H4 (cell line): ENCODE measurements around the gene GNA12. TPM values are rescaled to one million over a fixed set of nuclear protein-coding genes. Genes with fewer than 3 reads are reported as not detected.

ENCODE experiments used
- DNase-seq: peaks from one replicate; pipeline ENCODE4 v3.0.0-alpha.2; 2015; ENCODE audit warnings: low spot score
- total RNA-seq: library from RNA; depleted of rRNA; stranded (reverse); fragments of >200 nt; shearing (Covaris generic); gene quantifications from 2 replicates; pipeline ENCODE4 v1.2.3, GENCODE V29; 2014

The GNA12 gene
- total RNA-seq, 1 experiment from 2014 or later = 24.4 TPM

DNA sequence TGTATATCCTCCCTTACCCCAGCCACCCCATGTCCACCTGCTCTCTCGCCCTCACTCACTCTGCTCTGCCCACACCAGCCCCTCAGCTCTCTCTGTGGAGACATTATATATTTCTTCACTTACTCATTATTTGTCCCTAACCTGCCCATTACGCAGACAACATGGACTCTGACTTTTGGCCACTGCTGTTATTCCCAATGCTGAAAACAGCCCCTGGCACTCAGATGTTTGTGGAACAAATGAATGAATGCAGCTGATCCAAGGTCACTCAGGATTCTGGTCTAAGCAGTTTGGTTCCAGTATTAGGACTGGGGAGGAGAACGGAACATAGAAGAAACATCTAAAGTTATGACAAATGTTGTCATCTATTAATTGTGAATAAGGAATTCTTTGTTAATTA, 26.7 kb downstream of the GNA12 start:
- no peak for DNase-seq

DNA sequence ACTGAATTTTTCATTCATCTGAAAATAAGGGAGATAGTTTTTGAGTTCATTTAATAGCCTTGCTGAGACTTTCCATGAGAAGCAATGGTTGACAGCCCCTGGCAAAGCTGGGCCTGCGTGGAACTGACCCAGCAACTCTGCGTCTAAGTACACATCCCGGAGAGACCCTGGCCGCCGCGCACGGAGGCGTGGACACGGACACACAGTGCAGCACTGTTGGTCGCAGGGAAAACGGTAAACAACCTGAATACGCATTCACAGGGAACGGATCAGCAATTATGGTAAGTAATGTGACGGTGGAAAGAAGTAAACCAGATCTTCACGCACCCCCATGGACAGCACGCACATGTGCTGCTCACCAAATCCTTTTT, 28.2 kb downstream of the GNA12 start:
- DNase-seq = no peak

- no peak for DNase-seq
Observed at GRCh38 chr7:2814946-2815874, 28.9 kb downstream of the GNA12 start.

GRCh38 chr7:2814186-2814945, 29.7 kb downstream of the GNA12 start:
- no peak for DNase-seq

DNA sequence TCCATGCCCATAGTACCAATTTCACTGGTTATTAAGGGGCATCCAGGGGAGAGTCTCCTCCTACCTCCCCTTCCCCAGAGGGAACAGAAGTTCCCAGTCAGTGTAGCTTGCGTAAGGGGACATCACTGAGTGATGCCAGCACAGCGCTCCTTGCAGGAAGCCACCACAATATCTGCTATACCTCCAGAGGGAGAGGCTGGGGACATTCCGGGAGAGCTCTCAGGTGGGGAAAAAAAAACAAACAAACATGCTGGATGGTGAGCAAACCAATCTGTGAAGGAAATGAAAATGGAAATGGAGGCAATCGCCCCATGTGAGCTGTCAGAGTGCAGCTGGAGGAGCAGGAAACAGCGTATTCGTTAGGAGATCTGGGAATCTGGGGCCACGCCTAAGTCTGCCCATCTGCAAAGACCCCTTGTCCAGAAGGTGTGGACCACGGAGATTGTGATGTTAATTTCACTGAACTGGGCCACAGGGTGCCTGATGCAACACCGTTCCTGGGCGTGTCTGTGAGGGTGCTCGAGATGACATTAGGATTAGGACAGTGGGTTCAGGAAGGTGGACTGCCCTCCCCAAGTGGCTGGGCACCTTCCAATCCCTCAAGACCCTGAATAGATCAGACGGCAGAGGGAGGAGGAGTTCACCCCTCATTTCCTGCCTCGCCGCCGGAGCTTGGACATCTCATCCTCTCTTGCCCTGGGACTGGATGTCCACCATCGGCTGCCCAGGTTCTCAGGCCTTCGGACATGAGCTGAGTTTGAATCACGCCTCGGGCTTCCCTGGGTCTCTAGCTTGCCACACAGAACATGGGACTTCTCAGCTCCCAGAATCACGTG, 30.5 kb downstream of the GNA12 start:
- DNase-seq = no peak

GRCh38 chr7:2812831-2813230, 31.3 kb downstream of the GNA12 start:
- DNase-seq = no peak

DNA sequence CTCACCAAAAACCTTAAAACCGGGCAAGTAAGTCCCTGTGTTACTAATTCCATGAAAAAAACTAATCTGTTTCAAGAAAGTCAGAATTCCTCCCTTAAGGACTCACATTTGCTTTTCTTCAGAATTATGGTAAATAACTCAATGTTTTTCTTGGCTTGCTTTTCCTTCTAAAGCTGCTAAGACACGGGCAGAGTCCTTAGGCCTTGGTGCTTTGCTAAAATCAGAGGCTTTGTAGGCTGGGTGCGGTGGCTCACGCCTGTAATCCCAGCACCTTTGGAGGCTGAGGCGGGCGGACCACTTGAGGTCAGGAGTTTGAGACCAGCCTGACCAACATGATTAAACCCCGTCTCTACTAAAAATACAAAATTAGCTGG, 32.0 kb downstream of the GNA12 start:
- DNase-seq = no peak

DNA sequence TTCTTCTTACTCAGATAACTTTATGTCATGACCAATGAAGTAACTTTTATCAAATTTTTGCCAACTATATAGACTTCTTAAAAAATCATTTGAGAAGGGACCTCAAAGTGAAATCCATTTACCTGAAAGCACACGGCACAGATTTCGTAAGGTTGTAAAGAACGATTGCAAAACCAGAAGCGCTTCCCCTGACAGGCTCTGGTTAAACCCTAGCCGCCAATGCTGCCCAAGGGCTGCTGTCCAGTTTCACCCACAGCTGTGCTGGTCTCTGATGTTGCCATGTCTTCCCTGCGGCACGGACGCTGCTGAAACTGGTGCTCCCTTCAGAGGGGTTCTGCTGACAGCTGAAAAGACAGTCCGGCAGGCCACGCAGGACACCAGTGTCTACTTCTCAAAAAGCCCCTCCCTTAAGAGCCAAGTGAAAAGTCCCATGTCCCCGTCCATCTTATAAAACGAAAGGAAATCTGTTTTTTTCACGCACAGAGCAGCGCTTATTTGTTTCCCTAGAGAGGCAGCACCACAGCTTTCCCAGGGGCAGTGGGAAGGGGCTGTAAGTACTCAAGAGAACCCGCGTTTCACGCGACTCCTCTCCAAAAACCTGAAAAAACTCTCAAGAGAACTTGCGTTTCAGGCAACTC, 32.5 kb downstream of the GNA12 start:
- no peak for DNase-seq

GRCh38 chr7:2810682-2811415, 33.3 kb downstream of the GNA12 start:
- DNase-seq = no peak

DNA sequence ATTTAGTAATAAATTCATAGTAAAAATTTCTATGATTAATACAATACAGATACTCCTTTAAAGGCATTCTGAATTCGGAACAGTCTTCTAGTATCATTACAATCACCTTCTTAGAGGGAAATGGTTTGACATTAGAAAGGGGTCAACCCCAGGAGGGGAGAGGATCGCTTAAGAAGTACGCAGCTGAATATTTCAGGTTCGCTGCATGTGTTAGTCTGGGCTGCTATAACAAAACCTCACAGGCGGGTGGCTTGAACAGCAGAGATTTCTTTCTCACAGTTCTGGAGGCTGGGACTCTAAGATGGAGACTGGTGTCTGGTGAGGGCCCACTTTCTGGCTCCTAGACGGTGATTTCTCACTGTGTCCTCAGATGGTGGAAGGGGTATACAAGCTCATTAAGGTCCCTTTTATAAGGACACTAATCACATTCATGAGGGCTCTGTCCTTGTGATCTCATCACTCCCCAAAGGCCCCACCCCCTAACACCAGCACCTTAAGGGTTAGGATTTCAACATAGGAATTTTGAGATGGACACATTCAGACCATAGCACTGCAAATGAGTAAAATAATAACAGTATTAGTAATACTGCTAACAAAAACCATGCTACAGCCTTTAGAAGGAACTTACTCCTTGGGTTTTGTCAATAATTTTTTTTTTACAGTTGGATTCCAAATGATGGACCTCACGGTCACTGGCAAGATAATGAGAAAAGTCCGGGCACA, 34.0 kb downstream of the GNA12 start:
- no peak for DNase-seq

- DNase-seq = no peak
Observed at GRCh38 chr7:2808891-2809665, 35.0 kb downstream of the GNA12 start.

DNA sequence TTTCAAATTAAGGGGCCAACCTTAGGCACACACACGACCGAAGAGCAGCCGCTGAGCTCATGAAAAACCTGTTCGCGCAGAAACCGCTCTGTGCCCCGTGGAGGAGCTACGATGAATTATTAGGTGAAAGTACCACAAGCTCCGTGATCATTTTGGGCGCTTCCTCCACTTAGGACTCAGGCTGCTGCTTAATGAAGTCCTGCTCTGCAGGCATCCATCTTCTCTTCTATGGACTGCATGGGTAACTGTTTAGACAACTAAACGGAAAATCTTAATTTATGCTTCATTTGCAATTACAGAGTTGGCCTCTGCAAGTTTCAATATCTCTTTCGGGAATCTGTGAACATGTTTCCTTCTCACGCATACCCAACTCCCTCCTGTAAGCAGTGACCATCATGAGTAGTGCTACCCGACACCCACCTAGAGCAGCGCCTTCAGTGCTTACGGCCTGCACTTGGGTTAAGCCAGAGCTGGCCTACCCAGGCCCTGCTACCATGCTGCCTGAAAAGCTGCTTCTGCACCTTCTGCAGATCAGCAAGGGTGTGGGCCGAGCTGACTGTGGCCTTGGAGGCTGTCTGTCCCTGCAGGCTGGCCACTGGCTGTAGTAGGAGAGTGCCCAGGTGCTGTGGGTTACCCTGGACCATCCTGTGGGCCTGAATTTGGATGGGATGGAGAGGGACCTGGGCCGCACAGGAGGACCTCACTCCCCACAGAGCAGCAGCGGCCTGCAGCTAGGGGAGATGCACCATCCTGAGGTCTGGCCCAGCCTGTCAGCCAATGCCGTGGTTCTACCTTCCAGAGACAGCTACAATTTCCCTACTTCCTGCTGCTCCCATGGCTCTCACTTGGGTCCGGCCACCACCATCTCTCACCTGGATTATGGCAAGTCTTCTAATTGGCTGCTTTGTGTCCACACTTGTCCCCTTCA, 36.0 kb downstream of the GNA12 start:
- no peak for DNase-seq

GRCh38 chr7:2807460-2807844, 36.7 kb downstream of the GNA12 start:
- DNase-seq = no peak

DNA sequence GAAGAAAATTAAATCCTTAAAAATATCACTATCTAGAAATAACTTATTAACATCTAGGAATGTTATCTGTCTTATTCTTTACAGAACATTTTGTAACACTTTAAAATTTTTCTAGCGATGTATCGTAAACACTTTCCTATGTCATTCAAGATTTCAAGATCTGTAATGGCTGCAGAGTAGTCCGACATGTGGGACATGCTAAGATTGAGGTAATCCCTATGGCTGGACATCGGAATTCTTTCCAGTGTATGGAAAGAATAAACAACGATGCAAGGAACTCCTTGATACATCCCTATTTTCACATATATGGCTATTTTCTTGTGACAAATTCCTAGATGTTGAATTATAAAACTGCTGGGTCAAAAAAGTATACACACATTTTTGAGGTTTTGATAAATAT, 37.5 kb downstream of the GNA12 start:
- no peak for DNase-seq

GRCh38 chr7:2805213-2805944, 38.7 kb downstream of the GNA12 start:
- DNase-seq = no peak

DNA sequence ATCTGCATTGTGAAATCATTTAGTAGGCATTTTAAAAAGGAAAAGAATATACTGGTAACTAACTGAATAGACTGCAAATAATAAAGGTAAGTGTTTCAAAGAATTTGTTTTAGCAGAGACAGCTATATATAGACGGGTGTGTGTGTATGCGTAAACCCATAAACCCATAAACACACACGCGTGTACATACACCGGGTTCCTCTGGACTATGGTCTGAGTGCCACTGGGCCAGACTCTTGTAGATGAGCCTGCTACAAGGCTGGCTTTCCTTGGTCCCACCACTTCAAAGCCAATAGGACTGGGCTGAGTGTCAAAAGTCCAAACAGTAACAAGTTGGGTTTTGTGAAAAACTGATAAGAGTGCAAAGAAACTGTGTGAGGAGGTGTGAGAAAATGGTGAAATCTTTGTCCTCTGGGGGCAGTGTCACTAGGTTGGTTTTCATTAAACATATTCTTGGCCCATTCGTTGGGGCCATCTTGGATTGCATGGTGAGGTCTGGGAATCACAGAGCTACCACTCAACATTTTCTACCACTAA, 39.8 kb downstream of the GNA12 start:
- DNase-seq = no peak

GRCh38 chr7:2803755-2804154, 40.4 kb downstream of the GNA12 start:
- DNase-seq = no peak

DNA sequence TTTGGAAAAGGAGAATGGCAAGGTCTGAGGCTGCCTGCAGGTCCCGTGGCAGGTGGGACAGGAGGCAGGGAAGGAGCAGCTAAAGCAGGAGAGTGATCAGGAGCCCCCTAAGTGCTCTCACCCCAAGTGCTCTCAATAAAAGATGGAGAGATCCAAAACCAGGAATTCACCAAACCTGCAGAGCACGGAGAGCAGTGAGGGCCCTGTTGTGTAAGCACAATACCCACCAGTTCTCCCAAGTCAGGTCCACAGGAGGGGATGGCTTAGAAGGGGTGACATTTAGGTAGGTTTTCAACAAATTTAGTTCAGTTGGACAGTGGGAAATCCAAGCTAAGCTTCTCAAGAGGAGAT, 40.8 kb downstream of the GNA12 start:
- DNase-seq = no peak
